Fibroblast of the aortic adventitia (primary cell): Measurements from ENCODE around the gene RNF169. TPM values are rescaled to one million over a fixed set of nuclear protein-coding genes. Genes with fewer than 3 reads are reported as not detected.
"Not testable (repeated sequence)": the region's sequence is repeated elsewhere in the genome, so short reads cannot be mapped to it uniquely, and the experiment has no call there.

Experiments
- DNase-seq: peaks from one replicate; pipeline ENCODE4 v3.0.0-alpha.2; 2010; ENCODE audit warnings: low read depth
- H3K4me3 ChIP-seq: 2 replicates; pipeline ENCODE4 v1.5.1; 2011; ENCODE audit warnings: low read depth, mild to moderate bottlenecking, control low read depth, low read length, moderate library complexity
- CTCF ChIP-seq: IDR thresholded peaks from 2 replicates; pipeline ENCODE4 v1.5.1; 2011; ENCODE audit warnings: mild to moderate bottlenecking, low read length, control low read depth, inconsistent platforms; ENCODE audit not compliant: insufficient read depth
- total RNA-seq: library from RNA; depleted of rRNA; stranded (reverse); fragments of >200 nt; gene quantifications from 2 replicates; pipeline ENCODE4 v1.2.3, GENCODE V29; 2012; ENCODE audit warnings: low replicate concordance

Gene RNF169
- total RNA-seq, 1 donor: 28.5 TPM

- no peak for DNase-seq
- H3K4me3 ChIP-seq: no peak overlapping the region
- TF ChIP-seq CTCF: no peak
Observed at GRCh38 chr11:74766905-74767304, 18.3 kb downstream of the RNF169 start.

- DNase-seq: not testable (repeated sequence)
Observed at GRCh38 chr11:74768172-74768651, 19.6 kb downstream of the RNF169 start.

GRCh38 chr11:74769055-74769707 is 20.5 kb downstream of the RNF169 start:
- no peak for TF ChIP-seq CTCF
- no peak overlapping the region for H3K4me3 ChIP-seq
- no peak for DNase-seq

More at GRCh38 chr11:74768172-74768651, 19.6 kb downstream of the RNF169 start:
- not testable (repeated sequence) for H3K4me3 ChIP-seq

GRCh38 chr11:74770456-74770855 is 21.8 kb downstream of the RNF169 start:
- no peak overlapping the region for H3K4me3 ChIP-seq
- DNase-seq: peak; percentile 42
- no peak for TF ChIP-seq CTCF

- TF ChIP-seq CTCF: no peak
- DNase-seq: no peak
- no peak overlapping the region for H3K4me3 ChIP-seq
Observed at GRCh38 chr11:74771139-74771538, 22.5 kb downstream of the RNF169 start.

GRCh38 chr11:74773476-74773875 is 24.8 kb downstream of the RNF169 start:
- H3K4me3 ChIP-seq: no peak overlapping the region
- no peak for TF ChIP-seq CTCF
- no peak for DNase-seq

GRCh38 chr11:74775762-74776161 is 27.1 kb downstream of the RNF169 start:
- H3K4me3 ChIP-seq: no peak overlapping the region
- TF ChIP-seq CTCF: no peak
- no peak for DNase-seq
